Retinal pigment epithelial cell (primary cell): ENCODE measurements around the gene CZIB.

ENCODE experiments used
- DNase-seq: peaks from one replicate; pipeline ENCODE4 v3.0.0-alpha.2; 2010; ENCODE audit warnings: low read depth
- H3K4me3 ChIP-seq: 2 replicates; pipeline ENCODE4 v1.5.1; 2011; ENCODE audit warnings: mild to moderate bottlenecking, low read length, control low read depth, moderate library complexity
- TF ChIP-seq, protein P1 (sequence below): conservative IDR thresholded peaks from 2 replicates; pipeline ENCODE4 v1.5.1; 2011; ENCODE audit warnings: low read depth, low read length, control low read depth, inconsistent platforms

Gene CZIB

DNA sequence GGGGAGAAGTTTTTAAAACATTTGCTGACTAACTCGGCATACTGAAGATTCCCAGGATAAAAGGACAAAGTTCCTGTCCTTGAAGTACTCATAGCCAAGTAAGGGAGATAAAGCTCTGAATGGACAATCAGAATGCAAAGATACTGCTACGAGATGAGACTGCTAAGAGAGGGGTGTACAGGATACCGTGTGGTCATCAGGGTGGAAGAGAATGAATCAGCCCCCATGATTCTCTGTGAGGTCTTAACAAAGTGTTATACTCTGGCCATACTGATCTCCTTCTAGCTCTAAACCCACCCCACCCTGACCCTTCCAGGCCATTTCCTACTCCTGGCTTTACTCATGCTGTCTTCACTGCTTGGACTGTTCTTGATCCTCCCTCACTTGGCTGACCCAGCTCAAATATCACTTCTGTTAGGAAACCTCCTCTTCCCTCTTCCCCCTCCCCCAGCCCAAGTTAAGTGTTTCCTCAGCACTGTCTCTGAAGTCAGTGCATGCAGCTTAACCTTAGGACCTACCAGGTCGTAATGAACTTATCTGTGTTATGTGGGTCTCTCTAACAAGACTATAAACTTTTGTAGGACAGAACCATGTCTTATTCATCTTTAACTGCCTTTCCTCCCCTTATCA lies 33.7 kb upstream of the CZIB start:
- TF ChIP-seq, protein P1, sequence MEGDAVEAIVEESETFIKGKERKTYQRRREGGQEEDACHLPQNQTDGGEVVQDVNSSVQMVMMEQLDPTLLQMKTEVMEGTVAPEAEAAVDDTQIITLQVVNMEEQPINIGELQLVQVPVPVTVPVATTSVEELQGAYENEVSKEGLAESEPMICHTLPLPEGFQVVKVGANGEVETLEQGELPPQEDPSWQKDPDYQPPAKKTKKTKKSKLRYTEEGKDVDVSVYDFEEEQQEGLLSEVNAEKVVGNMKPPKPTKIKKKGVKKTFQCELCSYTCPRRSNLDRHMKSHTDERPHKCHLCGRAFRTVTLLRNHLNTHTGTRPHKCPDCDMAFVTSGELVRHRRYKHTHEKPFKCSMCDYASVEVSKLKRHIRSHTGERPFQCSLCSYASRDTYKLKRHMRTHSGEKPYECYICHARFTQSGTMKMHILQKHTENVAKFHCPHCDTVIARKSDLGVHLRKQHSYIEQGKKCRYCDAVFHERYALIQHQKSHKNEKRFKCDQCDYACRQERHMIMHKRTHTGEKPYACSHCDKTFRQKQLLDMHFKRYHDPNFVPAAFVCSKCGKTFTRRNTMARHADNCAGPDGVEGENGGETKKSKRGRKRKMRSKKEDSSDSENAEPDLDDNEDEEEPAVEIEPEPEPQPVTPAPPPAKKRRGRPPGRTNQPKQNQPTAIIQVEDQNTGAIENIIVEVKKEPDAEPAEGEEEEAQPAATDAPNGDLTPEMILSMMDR: no peak
- no peak for DNase-seq
- no peak overlapping the region for H3K4me3 ChIP-seq

- no peak for DNase-seq
- no peak overlapping the region for H3K4me3 ChIP-seq
- TF ChIP-seq, protein P1: no peak
Measured at GRCh38 chr1:53250325-53250724, 29.9 kb upstream of the CZIB start.

- no peak overlapping the region for H3K4me3 ChIP-seq
- DNase-seq: no peak
- TF ChIP-seq, protein P1: no peak
Measured at GRCh38 chr1:53249706-53250105, 29.3 kb upstream of the CZIB start.

DNA sequence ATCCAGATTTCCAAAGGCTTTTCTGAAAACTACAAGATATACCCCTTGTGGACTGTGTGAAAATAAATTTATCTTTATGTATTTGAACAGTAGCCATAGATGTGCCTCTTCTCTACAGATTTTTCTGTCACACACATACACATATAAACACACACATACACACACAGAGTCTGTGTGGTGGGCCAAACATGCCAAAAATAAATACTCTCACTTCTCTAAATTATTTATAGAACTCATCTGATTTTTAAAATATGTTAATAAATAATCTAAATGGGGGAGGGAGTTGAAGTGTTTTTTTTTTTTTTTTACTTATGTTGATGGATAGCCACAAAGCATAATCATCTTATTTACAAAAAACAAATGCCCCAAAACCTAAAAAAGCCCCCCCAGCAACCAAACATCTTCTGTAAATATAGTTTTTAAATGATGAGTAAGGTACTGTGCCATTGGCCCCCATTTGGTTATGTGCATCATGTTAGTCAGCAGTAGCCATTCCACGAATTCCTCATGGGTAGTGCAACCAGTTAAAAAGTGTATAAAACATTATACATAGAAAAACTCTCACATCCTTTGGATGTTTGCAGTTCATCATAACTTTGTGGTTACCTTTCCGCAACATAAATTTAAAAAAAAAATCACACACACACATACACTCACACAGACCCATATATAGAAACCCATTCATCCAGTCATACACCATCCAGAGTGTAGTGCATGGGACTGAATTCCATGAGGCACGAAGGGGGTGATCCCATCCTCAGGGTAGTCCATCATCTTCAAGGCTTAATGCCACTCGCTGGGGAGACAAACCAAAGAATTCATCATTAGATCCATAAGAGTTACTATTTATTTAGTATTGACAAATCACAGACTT lies 26.1 kb upstream of the CZIB start:
- H3K4me3 ChIP-seq: no peak overlapping the region
- TF ChIP-seq, protein P1: no peak

DNA sequence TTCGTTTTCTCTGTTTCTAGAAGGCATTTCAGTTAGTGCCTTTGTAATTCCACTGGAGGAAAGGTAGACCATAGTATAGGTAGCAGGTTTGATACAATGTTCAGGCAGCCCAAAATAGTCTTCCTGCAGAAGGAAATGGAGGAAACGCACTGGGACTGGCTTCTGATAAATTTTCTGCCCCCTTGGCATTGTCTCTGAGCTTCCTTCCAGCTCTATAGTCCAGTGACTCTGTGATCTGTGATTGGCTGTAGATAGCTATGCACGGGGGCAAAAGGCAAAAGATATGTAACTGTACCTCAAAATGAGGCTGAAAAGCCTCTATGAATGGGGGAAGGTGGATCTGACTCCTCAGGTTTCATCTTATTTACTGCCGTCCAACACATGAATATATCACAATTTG lies 23.7 kb upstream of the CZIB start:
- TF ChIP-seq, protein P1: no peak
- H3K4me3 ChIP-seq: no peak overlapping the region
- DNase-seq: no peak

More for the DNA sequence above, 26.1 kb upstream of the CZIB start:
- DNase-seq: no peak

DNA sequence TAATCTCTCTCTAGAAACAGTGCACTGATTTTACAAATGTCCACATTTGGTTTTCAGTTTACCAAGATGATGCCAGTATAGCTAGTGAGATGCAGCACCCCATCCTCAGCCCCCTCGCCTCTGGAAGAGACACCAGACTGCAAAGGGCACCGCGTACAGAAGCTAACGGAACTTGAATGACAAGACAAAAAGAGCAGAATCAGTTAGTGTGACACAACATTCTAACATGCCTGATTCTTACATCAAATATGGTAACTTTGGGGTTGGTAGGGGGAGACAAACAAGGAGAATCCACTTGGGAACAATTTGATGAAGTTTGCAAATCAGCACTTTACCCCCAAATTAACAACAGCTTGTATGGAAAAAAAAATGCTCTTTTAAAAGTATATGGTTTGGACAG lies 21.9 kb upstream of the CZIB start:
- DNase-seq: no peak
- H3K4me3 ChIP-seq: no peak overlapping the region
- TF ChIP-seq, protein P1: no peak

GRCh38 chr1:53241828-53242227 lies 21.4 kb upstream of the CZIB start:
- no peak for DNase-seq
- H3K4me3 ChIP-seq: no peak overlapping the region
- TF ChIP-seq, protein P1: no peak
